Uterus (tissue), 2 donors: Measurements from ENCODE around the gene GCK.

ENCODE experiments used
- POLR2A ChIP-seq, 2 donors: fragments of 450-650 bp; IDR thresholded peaks; one replicate each; pipeline ENCODE4 v1.6.1; 2016; ENCODE audit warnings: antibody characterized with exemption in 2 of 2, mild to moderate bottlenecking in 1 of 2, moderate library complexity in 1 of 2
- TF ChIP-seq, protein P1 (sequence below), 4 experiments: fragments of 200-600 bp in 2 of 4; fragments of 450-650 bp in 2 of 4; sonication (generic) in 2 of 4; IDR thresholded peaks; one replicate each; pipeline ENCODE4 v1.5.1; 2016 to 2019; ENCODE audit warnings: antibody characterized with exemption in 4 of 4, mild to moderate bottlenecking in 2 of 4, moderate library complexity in 1 of 4

DNA sequence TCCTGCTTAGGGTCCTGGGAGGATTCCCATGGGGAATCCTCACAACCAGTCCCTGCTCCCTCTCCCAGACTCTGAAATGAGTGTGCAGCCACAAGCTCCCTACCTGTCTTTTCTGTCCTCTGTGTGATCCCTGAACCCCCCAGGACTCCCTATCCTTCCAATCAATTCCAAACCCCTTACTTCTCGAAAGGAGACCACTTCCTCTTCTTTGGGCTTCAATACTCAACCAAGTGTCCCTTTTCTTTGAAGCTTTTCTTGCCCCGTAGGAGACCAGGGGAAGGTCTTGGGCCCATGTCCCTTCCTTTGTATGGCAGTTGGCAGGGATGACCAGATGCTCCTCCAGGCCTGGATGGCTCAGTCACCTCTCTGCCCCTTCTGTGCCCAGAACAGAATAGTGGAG is 83.4 kb downstream of the GCK start:
- TF ChIP-seq POLR2A (IDR thresholded peaks at IDR 0.05): no peak
- TF ChIP-seq, protein P1, sequence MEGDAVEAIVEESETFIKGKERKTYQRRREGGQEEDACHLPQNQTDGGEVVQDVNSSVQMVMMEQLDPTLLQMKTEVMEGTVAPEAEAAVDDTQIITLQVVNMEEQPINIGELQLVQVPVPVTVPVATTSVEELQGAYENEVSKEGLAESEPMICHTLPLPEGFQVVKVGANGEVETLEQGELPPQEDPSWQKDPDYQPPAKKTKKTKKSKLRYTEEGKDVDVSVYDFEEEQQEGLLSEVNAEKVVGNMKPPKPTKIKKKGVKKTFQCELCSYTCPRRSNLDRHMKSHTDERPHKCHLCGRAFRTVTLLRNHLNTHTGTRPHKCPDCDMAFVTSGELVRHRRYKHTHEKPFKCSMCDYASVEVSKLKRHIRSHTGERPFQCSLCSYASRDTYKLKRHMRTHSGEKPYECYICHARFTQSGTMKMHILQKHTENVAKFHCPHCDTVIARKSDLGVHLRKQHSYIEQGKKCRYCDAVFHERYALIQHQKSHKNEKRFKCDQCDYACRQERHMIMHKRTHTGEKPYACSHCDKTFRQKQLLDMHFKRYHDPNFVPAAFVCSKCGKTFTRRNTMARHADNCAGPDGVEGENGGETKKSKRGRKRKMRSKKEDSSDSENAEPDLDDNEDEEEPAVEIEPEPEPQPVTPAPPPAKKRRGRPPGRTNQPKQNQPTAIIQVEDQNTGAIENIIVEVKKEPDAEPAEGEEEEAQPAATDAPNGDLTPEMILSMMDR (IDR thresholded peaks at IDR 0.05): no peak
